ENCODE data around the gene RSPH3.
"Not testable (repeated sequence)": the region's sequence is repeated elsewhere in the genome, so short reads cannot be mapped to it uniquely, and the experiment has no call there.

RSPH3 gene

GRCh38 chr6:159038914-159039884 lies 39.2 kb upstream of the RSPH3 start:
- no peak for DNase-seq
- H3K27me3 ChIP-seq (replicated peaks): peaks cover 5% of the 10 kb centered on the region
- no peak overlapping the region for H3K4me3 ChIP-seq (ENCODE audit: low read depth, low read length)
- TF ChIP-seq, protein P1, sequence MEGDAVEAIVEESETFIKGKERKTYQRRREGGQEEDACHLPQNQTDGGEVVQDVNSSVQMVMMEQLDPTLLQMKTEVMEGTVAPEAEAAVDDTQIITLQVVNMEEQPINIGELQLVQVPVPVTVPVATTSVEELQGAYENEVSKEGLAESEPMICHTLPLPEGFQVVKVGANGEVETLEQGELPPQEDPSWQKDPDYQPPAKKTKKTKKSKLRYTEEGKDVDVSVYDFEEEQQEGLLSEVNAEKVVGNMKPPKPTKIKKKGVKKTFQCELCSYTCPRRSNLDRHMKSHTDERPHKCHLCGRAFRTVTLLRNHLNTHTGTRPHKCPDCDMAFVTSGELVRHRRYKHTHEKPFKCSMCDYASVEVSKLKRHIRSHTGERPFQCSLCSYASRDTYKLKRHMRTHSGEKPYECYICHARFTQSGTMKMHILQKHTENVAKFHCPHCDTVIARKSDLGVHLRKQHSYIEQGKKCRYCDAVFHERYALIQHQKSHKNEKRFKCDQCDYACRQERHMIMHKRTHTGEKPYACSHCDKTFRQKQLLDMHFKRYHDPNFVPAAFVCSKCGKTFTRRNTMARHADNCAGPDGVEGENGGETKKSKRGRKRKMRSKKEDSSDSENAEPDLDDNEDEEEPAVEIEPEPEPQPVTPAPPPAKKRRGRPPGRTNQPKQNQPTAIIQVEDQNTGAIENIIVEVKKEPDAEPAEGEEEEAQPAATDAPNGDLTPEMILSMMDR (IDR thresholded peaks at IDR 0.05; ENCODE audit: low read depth, low read length, missing control alignments): no peak
- no peaks in the 10 kb centered on the region for H3K36me3 ChIP-seq (replicated peaks)
- no peak overlapping the region for H3K27ac ChIP-seq
- in situ Hi-C loops (cut with HindIII; ENCODE audit: low pct_ligation_motif_present, low sequenced_read_pairs): no loop called here

DNA sequence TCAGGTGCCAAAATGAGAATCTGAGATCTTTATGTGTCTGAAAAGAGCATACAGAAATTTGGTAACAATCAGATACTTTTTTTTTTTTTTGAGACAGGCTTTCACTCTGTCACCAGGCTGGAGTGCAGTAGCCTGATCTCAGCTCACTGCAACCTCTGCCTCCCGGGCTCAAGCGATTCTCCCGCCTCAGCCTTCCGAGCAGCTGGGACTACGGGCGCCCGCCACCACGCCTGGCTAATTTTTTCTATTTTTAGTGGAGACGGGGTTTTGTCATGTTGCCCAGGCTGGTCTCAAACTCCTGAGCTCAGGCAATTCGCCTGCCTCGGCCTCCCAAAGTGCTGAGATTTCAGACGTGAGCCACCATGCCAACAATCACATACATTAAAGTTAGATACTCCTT lies 38.3 kb upstream of the RSPH3 start:
- H3K27me3 ChIP-seq (replicated peaks); in situ Hi-C loops (cut with HindIII; ENCODE audit: low pct_ligation_motif_present, low sequenced_read_pairs); H3K4me3 ChIP-seq (ENCODE audit: low read depth, low read length); H3K27ac ChIP-seq; DNase-seq; H3K36me3 ChIP-seq (replicated peaks): not testable (repeated sequence)

DNA sequence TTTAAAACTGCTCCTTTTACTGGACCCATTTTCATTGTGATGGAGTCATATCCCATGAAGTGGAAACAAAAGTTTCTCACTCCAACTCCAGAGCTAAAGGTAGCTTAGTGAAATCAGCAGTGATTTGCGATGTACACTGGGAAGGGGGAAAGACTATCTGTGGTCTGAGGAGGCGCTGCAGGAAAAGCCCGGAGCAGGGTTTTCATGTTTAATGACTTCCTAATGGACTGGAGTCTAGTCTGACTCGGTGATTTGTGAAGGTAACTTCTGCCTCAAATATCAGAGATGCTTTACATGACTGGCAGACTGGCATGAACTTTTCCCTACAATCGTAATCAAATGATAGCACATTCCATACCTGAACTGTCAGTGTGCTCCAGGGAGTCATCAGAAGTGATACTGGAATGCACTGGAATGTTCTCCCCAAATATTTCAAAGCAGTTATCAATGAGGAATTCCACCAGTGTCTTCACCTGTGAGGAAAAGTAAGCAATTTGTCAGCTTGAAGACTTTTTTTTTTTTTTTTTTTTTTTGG lies 37.8 kb upstream of the RSPH3 start:
- H3K36me3 ChIP-seq (replicated peaks): no peaks in the 10 kb centered on the region
- H3K4me3 ChIP-seq (ENCODE audit: low read depth, low read length): no peak overlapping the region
- no peaks in the 10 kb centered on the region for H3K27me3 ChIP-seq (replicated peaks)
- in situ Hi-C loops (cut with HindIII; ENCODE audit: low pct_ligation_motif_present, low sequenced_read_pairs): no loop called here
- DNase-seq: no peak
- H3K27ac ChIP-seq: no peak overlapping the region
- TF ChIP-seq, protein P1 (IDR thresholded peaks at IDR 0.05; ENCODE audit: low read depth, low read length, missing control alignments): no peak

DNA sequence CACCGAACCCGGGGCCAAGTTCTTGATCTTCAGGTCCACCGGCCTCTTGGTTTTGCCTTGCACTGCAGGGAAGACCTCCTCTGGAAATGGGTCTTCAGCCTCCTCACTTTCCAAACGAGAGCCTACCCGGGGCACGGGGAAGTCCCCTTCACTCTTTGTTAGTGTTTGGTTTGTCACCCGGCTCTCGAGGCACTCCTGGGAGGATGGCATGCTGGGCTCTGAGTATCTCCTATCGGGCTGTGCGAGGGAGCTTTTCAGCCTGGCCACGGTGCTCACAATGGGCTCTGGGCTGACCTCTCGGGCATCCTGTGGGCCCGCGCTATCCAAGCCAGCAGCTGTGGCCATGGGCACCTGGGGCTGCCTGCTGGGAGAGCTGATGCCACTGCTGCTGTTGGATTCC lies 36.7 kb upstream of the RSPH3 start:
- Histone ChIP-seq H3K27ac (no peak overlapping the region), H3K36me3 (replicated peaks) (no peaks in the 10 kb centered on the region), H3K4me3 (ENCODE audit: low read depth, low read length) (no peak overlapping the region), H3K27me3 (replicated peaks) (no peaks in the 10 kb centered on the region)
- no peak for DNase-seq
- TF ChIP-seq, protein P1 (IDR thresholded peaks at IDR 0.05; ENCODE audit: low read depth, low read length, missing control alignments): no peak
- in situ Hi-C loops (cut with HindIII; ENCODE audit: low pct_ligation_motif_present, low sequenced_read_pairs): no loop called here

DNA sequence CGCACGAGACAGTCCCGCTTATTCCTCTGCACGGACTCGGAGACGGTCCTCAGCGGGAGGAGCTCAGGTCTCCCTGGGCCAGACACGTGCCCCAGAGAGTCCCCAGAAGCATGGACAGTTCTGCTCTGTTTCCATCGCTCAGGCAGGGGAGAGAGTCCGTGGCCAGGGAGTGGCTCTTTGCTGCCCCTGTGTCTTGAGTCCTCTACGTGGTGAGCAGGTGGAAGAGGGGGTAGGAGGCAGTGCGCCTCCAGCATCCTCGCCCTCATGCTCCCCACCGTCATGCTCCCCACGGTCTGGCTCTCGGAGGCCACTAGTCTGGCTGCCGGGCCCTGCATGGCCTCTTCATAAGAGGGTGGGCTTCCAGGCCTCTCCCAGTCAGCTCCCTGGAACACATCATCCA lies 35.9 kb upstream of the RSPH3 start:
- Histone ChIP-seq H3K4me3 (ENCODE audit: low read depth, low read length) (no peak overlapping the region), H3K36me3 (replicated peaks) (no peaks in the 10 kb centered on the region), H3K27me3 (replicated peaks) (no peaks in the 10 kb centered on the region), H3K27ac (no peak overlapping the region)
- in situ Hi-C loops (cut with HindIII; ENCODE audit: low pct_ligation_motif_present, low sequenced_read_pairs): no loop called here
- TF ChIP-seq, protein P1 (IDR thresholded peaks at IDR 0.05; ENCODE audit: low read depth, low read length, missing control alignments): no peak
- no peak for DNase-seq

DNA sequence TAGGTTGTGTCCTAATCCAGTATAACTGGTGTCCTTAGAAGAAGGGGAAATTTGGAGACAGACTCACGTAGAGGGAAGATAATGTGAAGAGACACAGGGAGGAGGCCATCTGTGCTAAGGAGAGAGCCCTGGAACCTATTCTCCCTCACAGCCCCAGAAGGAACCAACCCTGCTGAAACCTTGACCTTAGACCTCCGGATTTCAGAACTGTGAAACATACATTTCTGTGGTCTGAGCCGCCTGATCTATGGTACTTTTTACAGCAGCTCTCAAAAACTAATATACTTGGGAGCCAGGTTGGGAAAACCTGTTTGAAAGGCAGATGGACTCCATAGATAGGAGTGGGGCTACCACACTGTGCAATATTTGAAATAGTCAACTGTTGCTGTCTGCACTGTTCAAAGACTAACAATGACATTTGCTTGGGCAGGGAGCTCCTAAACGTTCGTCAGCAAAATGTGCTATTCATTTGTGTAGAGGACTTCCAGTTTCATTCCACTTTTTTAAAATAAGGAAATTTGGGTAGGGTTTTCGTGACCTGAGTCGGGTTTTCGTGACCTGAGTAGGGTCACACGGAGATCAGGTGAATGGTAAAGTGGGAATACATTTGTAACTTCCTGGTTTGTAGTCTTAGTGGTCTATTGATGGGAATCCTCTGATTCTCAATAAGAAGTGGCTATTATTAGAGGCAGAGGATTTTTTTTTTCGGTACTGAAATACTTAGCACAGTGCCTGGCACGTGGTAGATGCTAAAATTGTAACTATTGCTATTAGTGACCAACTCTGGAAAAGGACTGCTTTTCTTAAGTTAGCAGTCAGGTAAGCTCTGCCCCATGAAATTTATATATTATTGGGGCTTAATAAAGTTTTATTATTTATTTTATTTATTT lies 33.4 kb upstream of the RSPH3 start:
- TF ChIP-seq, protein P1 (IDR thresholded peaks at IDR 0.05; ENCODE audit: low read depth, low read length, missing control alignments): no peak
- no peak for DNase-seq
- Histone ChIP-seq H3K27ac (no peak overlapping the region), H3K4me3 (ENCODE audit: low read depth, low read length) (no peak overlapping the region), H3K36me3 (replicated peaks) (no peaks in the 10 kb centered on the region), H3K27me3 (replicated peaks) (no peaks in the 10 kb centered on the region)
- in situ Hi-C loops (cut with HindIII; ENCODE audit: low pct_ligation_motif_present, low sequenced_read_pairs): no loop called here

All from brain microvascular endothelial cell (primary cell).